Stimulated activated CD4-positive, alpha-beta T cell treated with anti-CD3 and anti-CD28 coated beads, TNF-alpha, amount 100 ng/mL, for 1 hour (primary cell): Measurements from ENCODE around the gene ZDHHC17.
"Not testable (repeated sequence)": the region's sequence is repeated elsewhere in the genome, so short reads cannot be mapped to it uniquely, and the experiment has no call there.

Experiments used
- DNase-seq, 3 donors: peaks; one replicate each; pipeline ENCODE4 v3.0.0-alpha.2; 2020; ENCODE audit warnings: low read depth in 3 of 3, low spot score in 1 of 3

The ZDHHC17 gene

GRCh38 chr12:76766161-76766560, 2.2 kb downstream of the ZDHHC17 start:
- no peak for DNase-seq

GRCh38 chr12:76768576-76768975, 4.7 kb downstream of the ZDHHC17 start:
- DNase-seq = no peak

GRCh38 chr12:76777765-76778216, 13.9 kb downstream of the ZDHHC17 start:
- DNase-seq = no peak

- DNase-seq = no peak
These were observed 14.4 kb downstream of the ZDHHC17 start for GRCh38 chr12:76778364-76778763.

- DNase-seq = not testable (repeated sequence)
These were observed 15.4 kb downstream of the ZDHHC17 start for GRCh38 chr12:76779310-76779709.

GRCh38 chr12:76781321-76781720, 17.4 kb downstream of the ZDHHC17 start:
- DNase-seq = no peak

- no peak for DNase-seq
These were observed 18.6 kb downstream of the ZDHHC17 start for GRCh38 chr12:76782526-76782925.

GRCh38 chr12:76784600-76785051, 20.7 kb downstream of the ZDHHC17 start:
- no peak for DNase-seq

GRCh38 chr12:76785407-76785806, 21.5 kb downstream of the ZDHHC17 start:
- no peak for DNase-seq

GRCh38 chr12:76786986-76787385, 23.1 kb downstream of the ZDHHC17 start:
- DNase-seq = no peak

- DNase-seq = no peak
These were observed 23.8 kb downstream of the ZDHHC17 start for GRCh38 chr12:76787689-76788088.

GRCh38 chr12:76789335-76790050, 25.6 kb downstream of the ZDHHC17 start:
- DNase-seq = no peak

- DNase-seq = no peak
These were observed 26.9 kb downstream of the ZDHHC17 start for GRCh38 chr12:76790564-76791552.

GRCh38 chr12:76792828-76793227, 28.9 kb downstream of the ZDHHC17 start:
- no peak for DNase-seq

GRCh38 chr12:76798864-76799263, 34.9 kb downstream of the ZDHHC17 start:
- no peak for DNase-seq

GRCh38 chr12:76799362-76799761, 35.4 kb downstream of the ZDHHC17 start:
- no peak for DNase-seq

GRCh38 chr12:76802060-76802459, 38.1 kb downstream of the ZDHHC17 start:
- no peak for DNase-seq

GRCh38 chr12:76804435-76804976, 40.6 kb downstream of the ZDHHC17 start:
- no peak for DNase-seq

- no peak for DNase-seq
These were observed 46.9 kb downstream of the ZDHHC17 start for GRCh38 chr12:76810671-76811419.

GRCh38 chr12:76811976-76812375, 48.1 kb downstream of the ZDHHC17 start:
- DNase-seq = no peak

GRCh38 chr12:76813265-76813664, 49.4 kb downstream of the ZDHHC17 start:
- no peak for DNase-seq
